AG09319 (cell line): ENCODE results near the gene TAF8.

Source experiments
- DNase-seq: peaks from one replicate; pipeline ENCODE4 v3.0.0-alpha.2; 2010; ENCODE audit warnings: low read depth; ENCODE audit errors: extremely low read depth
- TF ChIP-seq, protein P1 (sequence below): IDR thresholded peaks from 2 replicates; pipeline ENCODE4 v1.5.1; 2011; ENCODE audit warnings: low read depth, mild to moderate bottlenecking, inconsistent platforms, low read length, moderate library complexity

The TAF8 gene

DNA sequence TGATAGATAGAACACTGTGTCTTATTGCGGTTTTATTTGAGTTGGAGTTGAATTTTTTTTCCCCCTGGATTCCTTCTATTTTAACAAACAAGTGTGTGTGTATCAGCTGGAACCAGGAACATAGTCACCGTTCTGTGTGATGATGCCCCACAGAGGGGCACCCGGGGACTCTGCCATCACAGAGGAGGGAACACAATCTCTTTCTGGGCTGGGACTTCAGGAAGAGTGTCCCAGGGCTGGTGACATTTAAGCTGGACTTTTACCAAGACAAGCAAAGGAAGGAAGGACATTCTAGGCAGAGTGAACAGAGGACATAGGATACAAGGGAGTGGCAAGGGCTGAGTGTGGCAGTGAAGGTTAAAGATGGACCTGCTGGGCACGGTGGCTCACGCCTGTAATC, 33.2 kb downstream of the TAF8 start:
- TF ChIP-seq, protein P1, sequence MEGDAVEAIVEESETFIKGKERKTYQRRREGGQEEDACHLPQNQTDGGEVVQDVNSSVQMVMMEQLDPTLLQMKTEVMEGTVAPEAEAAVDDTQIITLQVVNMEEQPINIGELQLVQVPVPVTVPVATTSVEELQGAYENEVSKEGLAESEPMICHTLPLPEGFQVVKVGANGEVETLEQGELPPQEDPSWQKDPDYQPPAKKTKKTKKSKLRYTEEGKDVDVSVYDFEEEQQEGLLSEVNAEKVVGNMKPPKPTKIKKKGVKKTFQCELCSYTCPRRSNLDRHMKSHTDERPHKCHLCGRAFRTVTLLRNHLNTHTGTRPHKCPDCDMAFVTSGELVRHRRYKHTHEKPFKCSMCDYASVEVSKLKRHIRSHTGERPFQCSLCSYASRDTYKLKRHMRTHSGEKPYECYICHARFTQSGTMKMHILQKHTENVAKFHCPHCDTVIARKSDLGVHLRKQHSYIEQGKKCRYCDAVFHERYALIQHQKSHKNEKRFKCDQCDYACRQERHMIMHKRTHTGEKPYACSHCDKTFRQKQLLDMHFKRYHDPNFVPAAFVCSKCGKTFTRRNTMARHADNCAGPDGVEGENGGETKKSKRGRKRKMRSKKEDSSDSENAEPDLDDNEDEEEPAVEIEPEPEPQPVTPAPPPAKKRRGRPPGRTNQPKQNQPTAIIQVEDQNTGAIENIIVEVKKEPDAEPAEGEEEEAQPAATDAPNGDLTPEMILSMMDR: no peak
- DNase-seq: no peak

DNA sequence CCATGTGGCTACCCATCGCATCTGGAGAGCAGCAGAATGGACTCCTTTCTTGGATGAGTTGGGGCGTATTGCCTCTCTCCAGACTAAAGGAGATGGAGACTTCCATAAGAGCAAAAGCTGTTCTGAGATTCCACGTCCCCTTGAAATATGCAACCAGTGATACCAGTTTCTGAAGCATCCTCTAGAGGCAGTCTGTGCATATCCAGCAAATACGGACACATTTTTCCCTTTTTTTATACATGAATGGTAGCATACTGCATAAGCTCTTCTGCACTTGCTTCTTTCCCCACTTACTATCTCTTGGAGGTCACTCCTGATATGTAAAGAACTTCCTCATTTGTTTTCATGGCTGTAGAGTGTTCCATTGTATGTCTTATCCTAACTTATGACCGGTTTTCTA, 34.6 kb downstream of the TAF8 start:
- TF ChIP-seq, protein P1: no peak; the same call in 1 of the 2 replicates

DNA sequence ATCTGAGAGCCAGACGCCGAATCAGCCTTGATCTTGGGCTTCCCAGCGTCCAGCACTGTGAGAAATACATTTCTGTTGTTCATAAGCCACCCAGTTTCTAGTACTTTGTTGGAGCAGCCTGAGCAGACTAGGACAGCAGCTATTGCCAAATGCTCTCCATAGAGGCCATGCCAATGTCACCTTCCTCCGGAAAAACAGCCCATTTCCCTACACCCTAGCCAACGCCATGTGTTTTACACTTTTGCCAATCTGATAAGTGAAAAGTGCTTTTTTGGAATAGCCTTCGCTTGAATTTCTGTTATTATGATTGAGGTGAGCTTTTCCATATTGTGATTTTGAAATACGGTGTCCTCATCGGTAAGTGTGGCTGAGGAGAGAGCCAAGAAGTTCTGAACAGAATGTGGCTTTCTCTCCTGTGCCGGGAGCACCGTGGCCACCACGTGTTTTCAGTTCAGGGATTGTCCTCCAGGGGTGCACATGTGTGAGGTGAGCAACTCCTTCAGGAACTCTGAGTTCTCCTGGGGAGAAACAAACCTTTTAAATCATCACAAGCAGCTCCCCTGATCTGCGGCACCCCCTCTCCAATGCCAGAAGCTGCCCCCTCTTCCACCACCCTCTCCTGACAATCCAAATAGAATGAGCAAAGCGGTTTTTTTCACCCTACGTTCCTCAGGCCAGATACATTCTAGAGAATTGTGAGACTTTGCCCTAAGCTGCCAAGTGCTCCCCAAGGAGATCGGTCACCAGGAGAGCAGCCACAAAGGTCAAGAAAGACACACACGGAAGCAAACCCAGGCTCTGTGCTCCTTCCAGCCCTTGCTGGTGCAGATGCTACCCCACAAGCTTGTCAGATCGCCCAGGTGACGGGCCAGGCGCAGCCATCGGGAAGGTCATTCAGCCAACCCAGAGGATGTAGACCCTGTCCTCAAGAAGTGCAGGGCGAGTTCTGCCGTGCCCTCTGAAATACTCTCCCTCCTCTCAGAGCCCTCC, 36.0 kb downstream of the TAF8 start:
- DNase-seq: no peak
- TF ChIP-seq, protein P1: no peak; the same call in none of the 2 replicates

More for the DNA sequence above, 34.6 kb downstream of the TAF8 start:
- no peak for DNase-seq

DNA sequence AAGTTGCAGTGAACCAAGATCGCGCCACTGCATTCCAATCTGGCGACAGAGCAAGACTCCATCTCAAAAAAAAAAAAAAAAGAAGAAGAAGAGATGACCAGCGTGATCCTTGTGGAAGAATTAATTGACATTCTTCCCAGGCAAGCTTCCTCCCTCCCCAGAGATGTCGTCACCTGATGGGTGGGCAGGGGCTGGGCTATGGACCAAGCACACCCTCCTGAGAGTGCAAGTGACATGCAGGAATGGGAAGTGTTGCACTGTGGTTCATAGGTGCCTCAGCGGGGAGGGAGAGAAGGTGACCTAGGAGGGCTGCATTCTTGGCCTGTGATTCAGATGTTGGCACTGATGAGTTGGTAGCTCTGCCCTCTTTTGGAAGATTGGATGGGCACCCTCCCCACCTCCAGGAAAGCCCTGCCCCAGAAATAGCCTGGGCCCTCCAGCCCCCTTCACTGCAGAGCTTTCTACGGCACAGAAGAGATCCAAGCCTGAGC, 37.8 kb downstream of the TAF8 start:
- no peak for DNase-seq
- TF ChIP-seq, protein P1: no peak

DNA sequence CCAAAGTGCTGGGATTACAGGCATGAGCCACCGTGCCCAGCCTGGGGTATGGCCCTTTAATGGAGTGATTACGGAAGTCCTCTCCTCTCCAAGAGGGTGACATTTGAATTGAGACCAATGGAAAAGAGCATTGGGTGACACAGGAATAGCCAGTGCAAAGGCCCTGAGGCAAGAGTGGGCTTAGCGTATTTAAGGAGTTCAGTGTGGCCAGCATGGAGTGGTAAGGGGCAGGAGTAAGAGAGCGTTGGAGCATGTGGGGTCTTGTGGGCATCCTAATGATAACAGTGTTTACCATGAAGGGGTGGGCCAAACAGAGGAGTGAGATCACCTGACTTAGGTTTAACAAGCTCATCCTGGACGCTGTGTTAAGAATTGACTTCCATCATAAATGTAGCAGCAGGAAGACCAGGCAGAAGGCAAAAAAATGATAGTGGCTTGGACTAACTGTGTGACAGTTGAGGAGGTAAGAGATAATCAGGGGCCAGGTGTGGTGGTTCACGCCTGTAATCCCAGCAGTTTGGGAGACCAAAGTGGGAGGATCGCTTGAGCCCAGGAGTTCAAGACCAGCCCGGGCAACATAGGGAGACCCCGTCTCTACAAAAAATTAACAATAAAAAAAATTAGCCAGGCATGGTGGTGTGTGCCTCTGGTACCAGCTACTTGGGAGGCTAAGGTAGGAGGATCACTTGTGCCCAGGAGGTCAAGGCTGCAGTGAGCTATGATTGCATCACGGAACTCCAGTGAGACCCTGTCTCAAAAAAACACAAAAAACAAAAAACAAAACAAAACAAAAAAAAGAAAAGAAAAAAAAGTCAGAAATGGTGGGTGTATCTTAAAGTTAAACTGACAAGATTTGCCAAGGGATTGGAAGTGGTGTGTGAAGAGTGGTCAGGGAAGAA, 40.7 kb downstream of the TAF8 start:
- TF ChIP-seq, protein P1: no peak
- no peak for DNase-seq

DNA sequence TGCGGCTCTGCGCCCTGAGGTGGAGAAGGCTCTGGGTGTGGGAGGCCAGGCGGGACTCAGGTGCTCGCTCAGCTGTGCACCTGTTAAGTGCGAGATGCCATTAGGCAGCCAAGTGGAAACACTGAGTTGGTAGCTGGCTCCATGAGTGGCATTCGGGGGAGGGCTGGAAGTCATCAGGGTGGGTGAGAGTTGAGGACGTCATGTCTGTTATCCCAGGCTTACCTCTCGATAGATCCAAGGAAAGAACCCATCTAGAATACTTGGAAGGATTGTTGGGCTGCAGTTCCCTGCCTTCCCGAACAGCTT, 41.3 kb downstream of the TAF8 start:
- no peak for DNase-seq
- TF ChIP-seq, protein P1: no peak
